ENCODE measurements around the gene IL27RA. TPM values are rescaled to one million over a fixed set of nuclear protein-coding genes. Genes with fewer than 3 reads are reported as not detected.

IL27RA gene
- polyA plus RNA-seq (ENCODE audit: insufficient read length): 3.3 TPM

DNA sequence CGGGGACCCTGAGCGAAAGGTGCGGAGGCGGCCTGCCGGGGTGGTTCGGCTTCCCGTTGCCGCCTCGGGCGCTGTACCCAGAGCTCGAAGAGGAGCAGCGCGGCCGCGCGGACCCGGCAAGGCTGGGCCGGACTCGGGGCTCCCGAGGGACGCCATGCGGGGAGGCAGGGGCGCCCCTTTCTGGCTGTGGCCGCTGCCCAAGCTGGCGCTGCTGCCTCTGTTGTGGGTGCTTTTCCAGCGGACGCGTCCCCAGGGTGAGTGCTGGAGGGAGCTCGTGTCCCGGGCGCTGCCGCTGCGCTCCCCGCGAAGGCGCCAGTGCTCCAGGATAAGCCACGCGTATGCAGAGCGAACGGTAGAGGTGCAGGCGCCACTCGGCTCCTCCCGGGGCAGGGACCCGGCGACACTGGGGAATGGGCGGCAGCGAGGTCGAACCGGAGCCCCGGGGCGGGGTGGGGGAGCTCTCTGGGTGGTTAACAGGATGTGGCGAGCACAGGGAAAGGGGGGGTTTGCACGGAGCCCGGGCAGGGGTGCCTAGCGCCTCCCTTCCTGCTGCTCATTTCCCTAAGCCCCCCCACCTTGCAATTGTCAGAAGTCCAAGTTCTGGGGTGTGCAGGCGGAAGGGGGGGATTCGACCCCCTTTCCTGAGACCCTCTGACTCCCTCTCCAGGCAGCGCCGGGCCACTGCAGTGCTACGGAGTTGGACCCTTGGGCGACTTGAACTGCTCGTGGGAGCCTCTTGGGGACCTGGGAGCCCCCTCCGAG, at the start of gene IL27RA:
Gene IL27RA, plus strand, starts transcription at position 44 of the 762 bp plus-strand sequence. Its CDS starts 111 bp downstream, at position 155.
- DNase-seq: peak; percentile 42

DNA sequence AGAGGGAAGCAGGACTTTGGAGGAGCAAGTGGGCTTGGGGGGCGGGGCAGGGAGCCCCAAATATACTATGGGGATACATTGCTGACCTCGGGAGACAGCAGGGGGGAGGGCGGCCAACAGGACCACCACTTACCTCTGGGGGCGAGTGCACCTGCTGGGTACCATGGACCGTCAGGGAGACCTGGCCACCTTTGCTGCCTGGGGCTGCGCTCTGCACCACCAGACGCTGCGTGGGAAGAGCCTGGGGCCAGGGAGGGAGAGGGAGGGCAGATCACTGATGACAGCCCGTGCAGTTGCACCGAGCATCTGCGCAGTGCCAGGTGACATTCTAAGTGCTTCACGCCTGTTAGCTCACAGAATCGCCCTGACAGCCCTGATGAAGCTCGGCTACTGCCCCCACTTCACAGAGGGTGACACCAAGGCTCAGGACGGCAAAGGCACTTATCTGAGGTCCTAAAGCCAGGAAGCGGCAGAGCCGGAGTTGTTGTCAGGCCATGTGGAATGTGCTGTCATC, 49.5 kb upstream of the IL27RA start:
- no peak for DNase-seq

DNA sequence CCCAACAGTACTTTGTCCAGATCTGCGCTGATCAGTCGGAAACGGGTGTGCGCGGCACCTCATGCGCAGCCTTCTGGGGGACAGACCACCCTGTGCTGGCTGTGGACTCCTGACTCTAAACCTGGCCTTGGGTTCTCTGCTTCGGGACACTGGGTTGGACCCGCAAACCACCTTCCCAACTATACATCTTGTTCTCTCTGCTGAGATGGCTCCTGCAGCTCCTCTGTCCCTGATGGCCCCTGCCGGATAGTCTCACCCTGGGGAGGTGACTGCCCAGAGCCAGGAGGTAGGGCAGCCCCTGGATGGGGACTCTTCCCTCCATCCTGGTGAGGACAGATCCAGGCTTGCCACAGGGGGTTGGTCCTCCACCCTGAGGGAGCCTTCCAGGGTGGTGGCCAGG, 48.8 kb upstream of the IL27RA start:
- no peak for DNase-seq

DNA sequence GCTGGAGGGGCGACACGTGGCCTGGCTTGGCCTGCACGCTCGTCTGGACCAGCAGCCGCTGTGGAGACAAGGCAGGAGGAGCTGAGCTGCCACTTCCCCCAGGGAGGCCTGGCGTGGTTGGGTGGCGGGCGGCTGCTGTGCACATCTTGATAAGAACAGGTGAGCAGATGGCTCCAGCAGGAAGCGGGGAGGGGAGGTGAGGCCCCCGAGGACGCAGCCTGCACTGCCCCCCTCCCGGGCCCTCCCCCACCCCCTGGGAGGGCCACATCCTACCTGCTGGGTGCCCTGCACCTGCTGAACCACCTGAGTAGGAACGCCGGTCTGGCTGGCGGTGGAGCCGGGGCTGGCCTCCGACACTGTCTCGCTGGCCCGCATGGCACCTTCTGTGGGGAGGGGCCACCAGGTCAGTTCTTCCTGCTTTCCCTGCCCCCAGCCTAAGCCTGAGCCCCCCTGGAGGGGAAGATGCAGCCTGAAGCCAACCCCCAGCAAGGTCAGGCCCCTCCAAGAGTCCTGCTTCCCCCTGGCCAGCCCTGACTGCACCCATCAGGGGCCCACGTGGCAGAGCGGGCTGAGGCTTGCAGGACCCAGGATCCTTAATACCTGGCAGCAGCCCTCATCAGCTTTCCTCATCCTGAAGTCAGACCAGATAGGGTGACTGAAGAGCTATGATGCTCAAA, 48.2 kb upstream of the IL27RA start:
- DNase-seq: no peak

DNA sequence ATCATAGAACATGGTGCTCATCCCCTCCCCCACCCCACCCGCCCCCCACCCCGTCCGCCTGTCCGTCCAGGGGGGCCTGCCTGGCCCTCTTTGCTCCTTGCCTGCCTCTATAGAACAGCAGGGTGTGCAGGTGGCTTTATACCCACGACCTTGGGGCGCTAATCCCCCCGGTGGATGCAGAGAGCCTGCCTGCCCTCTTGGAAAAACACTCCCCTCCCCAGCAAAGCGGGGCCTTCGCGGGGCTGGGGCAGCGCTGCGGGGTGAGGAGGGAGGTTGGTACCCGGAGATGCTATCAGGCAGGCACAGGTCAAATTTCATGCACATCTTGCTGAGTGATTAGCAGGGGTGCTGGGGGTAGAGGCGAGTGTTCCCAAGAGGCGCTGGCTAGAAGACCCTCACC, 47.4 kb upstream of the IL27RA start:
- no peak for DNase-seq

DNA sequence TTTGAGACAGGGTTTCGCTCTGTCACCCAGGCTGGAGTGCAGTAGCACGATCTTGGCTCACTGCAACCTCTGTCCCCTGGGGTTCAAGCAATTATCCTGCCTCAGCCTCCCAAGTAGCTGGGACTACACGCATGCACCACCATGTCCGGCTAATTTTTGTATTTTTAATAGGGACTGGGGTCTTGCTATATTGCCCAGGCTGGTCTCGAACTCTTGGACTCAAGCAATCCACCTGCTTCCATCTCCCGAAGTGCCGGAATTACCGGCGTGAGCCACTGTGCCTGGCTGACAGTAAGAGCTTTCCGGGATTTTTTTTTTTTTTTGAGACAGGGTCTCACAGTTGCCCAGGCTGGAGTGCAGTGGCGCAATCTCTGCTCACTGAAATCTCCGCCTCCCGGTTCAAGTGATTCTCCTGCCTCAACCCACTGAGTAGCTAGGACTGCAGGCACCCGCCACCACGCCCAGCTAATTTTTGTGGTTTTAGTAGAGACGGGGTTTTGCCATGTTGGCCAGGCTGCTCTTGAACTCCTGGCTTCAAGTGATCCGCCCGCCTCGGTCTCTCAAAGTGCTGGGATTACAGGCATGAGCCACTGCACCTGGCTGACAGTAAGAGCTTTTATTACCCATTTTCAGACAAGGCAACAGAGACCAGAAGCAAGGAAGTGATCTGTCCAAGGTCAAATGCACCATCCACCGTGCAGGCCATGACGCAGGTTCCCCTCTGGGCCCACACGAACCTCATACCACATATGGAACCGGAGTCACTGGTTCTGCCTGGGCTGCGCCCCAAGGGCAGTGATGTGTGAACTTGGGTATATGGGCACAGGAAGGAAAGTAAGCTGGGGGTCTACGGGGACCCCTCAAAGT, 46.5 kb upstream of the IL27RA start:
- no peak for DNase-seq

DNA sequence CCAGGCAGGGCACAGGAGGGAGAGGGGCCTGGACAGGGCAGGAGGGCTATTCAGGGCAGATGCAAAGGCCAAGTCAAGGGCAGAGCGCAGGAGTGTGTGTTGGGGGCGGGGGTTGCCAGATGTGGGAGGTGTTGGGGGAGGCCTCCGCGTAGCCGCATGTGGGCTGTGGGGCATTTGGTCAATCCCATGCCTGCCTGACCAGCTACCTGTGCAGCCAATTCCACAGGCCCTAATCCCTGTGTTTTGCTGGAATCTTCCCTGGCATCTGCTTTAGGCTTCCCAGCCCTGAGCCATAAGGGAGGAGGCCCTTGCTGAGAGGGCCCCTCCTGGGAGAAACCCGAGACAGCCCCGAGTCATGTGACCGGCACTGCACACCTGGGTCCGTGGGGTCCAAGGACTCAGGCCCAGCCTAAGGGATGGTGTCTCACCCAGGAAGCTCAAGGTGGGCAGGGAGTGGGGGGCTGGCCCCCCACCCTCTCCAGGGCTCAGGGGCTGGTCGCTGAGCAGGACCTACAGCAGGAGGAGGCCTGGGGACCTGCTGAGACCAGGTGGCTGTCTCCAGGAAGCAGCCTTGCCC, 45.7 kb upstream of the IL27RA start:
- no peak for DNase-seq

DNA sequence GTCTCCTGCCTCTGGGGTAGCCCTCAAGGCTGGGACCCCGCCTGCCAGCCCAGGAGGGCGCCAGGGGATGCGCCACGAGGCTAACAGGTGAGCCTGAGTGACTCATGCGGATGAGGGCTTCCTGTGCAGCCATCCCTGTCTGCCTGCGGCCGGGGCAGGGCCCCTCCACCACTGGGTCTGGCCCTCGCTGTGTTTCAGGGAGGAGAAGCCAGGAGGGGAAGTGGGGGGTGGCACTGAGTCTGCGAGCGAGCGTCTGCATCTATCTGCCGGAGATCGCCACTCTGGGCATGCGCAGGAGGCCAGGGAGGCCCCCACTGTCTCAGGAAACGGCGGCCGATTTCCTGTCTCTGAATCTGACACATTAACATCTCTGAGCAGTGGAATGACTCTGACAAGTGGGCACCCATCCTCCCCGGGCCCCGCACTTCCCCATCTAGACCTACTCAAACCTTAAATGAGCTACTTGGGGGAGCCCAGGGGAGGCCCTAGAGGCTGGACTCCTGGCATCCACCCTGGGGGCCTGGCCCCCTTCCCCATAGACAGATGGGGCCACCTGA, 45.1 kb upstream of the IL27RA start:
- DNase-seq: peak; percentile 87

DNA sequence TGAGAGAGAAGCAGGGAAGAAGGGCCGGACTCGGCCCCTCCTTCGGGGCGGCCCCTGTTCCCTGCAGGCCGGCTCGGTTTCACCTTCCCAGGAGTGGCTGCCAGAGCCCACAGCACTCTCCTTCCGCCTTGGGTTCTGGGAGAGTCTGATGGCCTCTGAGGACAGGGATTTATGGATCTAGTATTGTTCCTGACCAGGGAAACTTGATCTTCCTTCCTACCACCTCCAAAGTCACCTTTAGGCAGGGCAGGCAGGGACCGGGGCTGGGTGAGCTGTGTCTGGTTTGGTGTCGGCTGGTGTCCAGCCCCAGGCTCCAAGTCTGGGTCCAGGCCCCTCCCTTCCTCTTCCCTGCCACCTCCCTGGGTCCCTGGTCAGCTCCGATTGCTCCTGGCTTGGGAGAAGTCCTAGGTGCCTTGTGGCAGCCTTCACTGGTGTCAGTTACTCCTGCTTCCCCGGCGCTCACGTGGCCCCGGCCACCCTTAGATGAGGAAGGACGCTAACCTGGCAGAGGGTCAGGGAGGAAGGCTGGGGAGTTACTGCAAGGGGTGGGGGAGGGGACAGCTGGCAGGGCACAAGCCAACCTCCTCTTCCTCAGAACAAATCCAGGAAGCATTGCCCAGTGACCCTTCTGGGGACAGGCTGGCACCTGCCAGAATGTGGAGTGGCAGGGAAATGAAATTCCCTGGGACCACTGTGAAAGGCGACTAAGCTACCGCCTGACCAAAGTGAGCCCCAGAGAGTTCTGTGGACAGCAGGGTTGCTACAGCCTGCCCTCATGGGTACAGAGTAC, 44.3 kb upstream of the IL27RA start:
- DNase-seq: no peak

DNA sequence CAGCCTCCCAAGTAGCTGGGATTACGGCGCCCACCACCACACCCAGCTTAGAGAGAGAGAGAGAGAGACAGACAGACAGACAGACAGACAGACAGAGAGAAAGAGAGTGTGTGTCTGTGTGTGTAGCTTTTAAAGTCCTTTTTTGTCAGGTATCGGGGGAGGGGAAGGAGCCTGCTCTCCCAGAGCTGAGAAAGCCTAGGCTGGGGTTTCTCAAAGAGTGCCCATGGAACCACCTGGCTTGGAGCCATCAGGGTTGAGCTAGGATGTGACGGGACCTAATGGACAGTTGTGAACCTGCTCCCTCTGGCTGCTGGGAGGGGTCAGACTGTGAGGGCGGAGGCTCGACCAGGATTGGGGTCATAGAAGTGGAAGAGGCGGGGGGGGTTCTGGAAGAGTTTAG, 42.1 kb upstream of the IL27RA start:
- DNase-seq: no peak

DNA sequence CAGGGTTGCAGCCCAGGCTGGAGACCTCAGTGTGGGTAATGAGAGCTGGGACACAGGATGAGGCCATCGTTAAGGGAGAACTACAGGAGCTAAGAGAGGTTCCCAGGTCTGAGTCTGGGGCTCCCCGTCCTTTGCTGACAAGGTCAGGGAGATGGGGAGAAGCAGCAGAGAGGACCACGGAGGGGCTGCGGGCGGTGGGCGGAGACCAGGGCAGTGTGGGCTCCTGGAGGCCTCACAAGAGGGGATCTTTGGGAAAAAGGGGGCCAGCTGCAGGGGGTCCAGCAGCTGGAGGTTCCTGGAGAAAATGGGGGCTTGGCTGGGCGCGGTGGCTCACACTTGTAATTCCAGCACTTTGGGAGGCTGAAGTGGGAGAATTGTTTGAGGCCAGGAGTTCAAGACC, 41.5 kb upstream of the IL27RA start:
- no peak for DNase-seq

DNA sequence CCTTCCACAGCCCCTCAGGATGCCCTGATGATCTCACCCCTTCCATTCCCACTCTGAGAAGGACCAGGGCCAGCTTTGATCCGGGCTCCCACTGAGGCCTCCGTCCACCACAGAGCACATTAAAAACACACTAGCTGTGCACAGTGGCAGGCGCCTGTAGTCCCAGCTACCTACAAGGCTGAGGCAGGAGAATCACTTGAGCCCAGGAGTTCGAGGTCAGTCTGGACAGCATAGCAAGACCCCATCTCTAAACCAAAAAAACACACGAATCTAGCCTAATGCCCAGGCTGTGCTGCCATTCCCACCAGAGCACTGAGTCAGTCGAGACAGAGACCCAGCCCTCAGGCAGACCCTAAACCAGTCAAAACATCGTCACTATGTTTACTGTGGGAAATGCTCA, 39.5 kb upstream of the IL27RA start:
- no peak for DNase-seq

DNA sequence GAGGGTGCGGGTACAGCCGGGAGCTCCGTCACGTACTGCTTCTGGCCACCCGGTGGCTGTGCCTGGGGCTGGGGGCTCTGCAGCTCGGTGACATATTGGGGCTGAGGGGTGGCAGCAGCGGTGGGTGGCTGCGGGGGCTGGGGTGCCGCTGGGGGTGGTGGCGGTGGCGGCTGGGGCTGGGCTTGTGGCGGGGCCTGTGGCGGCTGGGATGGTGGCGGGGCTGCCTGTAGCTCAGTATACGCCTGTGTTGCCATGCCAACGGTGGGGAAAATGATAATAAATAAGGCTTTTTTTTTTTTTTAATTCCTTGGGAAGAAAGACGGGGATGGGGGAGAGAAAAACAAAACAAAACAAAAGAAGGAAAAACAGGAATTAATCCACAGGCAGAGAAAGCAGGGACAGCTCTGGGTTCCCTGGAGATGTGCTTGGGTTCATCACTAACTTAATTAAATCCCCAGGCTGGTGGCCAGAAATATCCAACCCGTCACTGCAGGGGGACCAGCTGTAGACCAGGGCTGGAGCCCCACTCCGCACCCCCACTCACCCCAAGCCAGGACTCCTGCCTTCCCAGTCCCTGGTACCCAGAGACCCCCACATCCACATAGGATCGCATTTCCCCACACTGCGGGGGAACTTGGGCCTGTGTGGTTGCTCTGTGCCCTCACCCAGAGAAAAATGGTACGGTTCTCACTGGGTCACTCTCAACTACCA, 37.8 kb upstream of the IL27RA start:
- DNase-seq: no peak

DNA sequence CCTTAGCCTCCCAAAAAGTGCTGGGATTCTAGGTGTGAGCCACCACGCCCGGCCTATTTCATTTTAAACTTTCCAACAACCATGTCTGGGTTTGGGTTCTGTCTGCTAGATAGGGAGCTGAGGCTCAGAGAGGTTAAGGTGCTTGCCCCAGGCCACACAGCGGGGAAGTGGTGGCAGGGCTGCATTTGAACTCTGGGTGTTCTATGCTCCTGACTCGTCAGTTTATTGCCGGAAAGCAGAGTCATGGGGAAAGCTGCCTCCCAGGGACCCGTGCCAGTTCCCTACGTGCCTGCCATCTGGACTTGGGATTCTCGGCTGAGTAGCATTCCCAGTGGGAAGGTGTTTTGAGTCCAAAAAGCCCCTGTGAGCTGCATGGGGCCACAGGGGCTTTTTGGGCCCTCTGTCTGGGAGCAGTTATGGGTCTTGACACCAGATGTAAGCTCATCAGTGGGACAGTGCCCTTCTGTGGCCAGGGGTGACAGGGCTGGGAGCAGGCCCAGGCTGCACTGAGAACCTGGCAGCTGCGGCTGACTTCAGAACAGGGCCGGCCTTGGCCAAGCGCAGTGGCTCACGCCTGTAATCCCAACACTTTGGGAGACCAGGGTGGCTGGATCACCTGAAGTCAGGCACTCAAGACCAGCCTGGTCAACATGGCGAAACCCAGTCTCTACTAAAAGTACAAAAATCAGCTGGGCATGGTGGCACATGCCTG, 36.4 kb upstream of the IL27RA start:
- no peak for DNase-seq

DNA sequence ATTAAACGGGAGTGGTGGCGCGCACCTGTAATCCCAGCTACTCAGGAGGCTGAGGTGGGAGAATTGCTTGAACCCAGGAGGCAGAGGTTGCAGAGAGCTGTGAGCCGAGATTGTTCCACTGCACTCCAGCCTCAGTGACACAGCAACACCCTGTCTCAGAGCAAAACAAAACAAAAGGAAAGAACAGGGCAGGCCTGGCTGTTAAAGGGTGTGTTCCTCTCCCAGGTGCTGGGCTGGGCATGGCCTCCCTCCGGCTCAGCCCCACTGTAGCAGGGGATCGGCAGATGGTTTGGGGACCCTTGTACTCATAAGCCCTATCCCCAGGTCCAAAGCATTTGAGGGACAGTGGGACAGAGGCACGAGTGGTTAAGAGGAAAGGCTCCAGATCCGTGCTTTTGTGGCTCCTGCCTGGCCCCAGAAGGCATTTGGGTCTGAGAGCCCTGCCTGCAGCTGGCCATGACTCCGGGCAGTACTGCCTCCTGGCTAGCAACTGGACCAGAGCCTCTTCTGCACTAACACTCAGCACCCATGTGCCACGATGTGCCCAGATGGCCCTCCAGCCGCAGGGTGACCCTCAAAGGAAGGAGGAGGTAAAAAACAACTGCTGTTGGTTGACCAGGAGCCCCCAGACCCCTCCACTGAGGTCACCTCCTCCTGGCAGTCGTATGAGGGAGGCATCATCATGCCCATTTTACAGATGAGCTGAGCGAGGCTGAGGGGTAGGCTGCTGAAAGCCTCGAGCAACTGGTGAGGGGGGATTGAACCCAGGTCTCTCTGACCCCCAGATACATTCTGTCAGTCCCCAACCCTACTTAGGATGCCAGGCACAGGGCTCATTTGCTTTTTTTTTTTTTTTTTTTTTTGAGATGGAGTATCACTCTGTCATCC, 35.4 kb upstream of the IL27RA start:
- no peak for DNase-seq

DNA sequence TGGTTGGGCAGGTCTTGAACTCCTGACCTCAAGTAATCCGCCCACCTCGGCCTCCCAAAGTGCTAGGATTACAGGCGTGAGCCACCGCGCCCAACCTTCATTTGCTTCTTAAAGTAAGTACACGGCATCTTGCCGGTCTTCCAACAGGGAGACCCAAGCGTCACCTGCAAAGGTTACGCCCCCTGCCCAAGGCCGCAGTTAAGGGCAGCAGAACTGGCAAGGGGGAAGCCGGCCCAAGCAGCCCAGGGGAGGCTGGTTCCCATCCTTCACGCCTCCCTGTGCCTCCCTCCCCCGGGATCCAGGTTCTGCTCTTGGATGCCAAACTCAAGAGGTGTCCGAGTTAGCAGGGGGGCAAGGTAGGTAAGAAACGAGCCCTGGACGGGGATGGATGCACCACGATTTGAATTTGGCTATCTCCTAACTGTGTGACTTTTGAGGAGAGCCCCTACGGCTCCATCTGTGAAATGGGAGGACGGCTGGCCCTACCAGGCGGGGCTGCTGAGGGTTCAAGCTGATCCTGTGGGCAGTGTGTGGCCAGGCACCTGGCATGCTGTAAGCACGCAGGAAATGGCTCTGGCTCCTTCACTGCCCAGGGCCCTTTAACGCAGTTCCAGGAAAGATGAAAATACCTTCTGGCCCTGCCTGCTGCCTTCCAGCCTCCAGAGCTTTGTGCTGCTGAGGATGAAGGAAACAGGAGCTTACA, 34.5 kb upstream of the IL27RA start:
- no peak for DNase-seq

DNA sequence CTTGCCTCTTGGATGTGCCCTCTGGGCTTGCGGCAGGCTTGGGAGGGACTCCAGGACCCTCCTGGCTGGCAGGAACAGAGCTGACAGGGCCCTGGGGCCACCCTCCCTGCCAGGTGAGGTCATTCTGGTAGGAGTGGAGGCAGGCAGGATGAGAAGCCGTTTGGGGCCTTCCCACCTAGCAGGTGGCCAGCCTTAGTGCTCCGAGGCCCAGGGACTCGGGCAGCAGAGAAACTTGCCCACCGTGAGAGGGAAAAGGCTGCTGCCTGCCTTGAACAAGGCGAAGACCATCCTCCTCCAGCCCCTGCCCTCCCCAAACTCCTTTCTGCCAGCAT, 34.0 kb upstream of the IL27RA start:
- no peak for DNase-seq

DNA sequence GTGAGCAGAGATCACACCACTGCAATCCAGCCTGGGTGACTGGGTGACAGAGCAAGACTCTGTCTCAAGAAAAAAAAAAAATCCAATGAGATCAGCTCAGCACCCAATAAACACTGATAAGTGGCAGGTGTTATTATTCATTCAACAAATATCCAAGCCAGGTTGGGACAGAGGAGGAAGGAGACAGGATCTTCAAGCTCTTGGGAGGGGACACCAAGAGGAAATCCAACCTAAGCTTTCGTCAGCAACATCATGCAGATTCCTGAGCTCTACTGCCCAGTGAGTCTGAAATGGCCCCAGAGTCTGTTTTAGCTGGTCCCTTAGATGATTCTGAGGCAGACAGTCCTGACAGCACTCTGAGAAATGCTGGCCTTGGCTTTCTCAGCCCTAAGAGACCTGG, 33.1 kb upstream of the IL27RA start:
- no peak for DNase-seq

DNA sequence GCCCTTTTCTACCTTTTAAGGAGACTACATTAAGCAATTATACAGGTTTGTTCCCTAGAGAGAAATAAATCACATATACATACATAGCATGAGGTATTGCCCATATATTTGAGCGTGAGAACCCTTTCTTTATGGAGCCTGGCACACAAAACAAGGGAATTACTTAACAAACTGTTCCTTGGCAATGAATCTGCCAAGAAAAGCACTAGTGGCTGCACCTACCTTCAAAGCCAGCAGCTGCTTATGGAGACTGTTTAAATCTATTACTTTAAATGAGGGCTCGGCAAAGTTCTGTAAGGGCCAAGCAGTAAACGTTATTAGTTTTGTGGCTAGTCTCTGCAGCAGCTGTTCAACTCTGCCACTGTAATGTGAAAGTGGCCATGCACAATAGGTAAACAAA, 32.5 kb upstream of the IL27RA start:
- DNase-seq: no peak

All from hindlimb muscle (tissue), 1 donor.